Measurements from ENCODE around the gene KCNJ6. TPM values are rescaled to one million over a fixed set of nuclear protein-coding genes. Genes with fewer than 3 reads are reported as not detected.

The KCNJ6 gene
- total RNA-seq, 2 experiments from 2014 or later, result not detected

- DNase-seq (no peak), ATAC-seq (no peak)
- ChIA-PET CTCF (interaction anchor here (1.2 to 1.4 kb wide), 2 partner anchors 16 to 38 kb away, joined by 3 read pairs; no protein-coding TSS in a partner anchor), POLR2A (no interaction called here)
- Mint-ChIP-seq H3K4me1 (peaks cover 17% of the 10 kb centered on the region), H3K27ac (no peak overlapping the region), H3K4me3 (no peak overlapping the region), H3K36me3 (ENCODE audit: low read depth) (no peaks in the 10 kb centered on the region), H3K9me3 (ENCODE audit: low read depth) (no peaks in the 10 kb centered on the region), H3K27me3 (no peaks in the 10 kb centered on the region)
- intact Hi-C loops (cut with DNase I, micrococcal nuclease), result loop anchor here in 1 of 2 experiments (10.0 kb wide), 1 partner anchor 1236 kb away; the partner anchor contains the start of gene ETS2
Measured at GRCh38 chr21:37568916-37569315, 347.3 kb downstream of the KCNJ6 start.

GRCh38 chr21:37568415-37568814 lies 347.8 kb downstream of the KCNJ6 start:
- H3K4me1 Mint-ChIP-seq, result peaks cover 17% of the 10 kb centered on the region
- no peaks in the 10 kb centered on the region for H3K27me3 Mint-ChIP-seq
- H3K27ac Mint-ChIP-seq, result no peak overlapping the region
- no peak for DNase-seq
- no peak overlapping the region for H3K4me3 Mint-ChIP-seq
- no peak for ATAC-seq
- intact Hi-C loops (cut with DNase I, micrococcal nuclease), result loop anchor here in 1 of 2 experiments (10.0 kb wide), 1 partner anchor 1236 kb away; the partner anchor contains the start of gene ETS2
- no peaks in the 10 kb centered on the region for H3K9me3 Mint-ChIP-seq (ENCODE audit: low read depth)
- CTCF ChIA-PET, result interaction anchor here (1.2 to 1.4 kb wide), 2 partner anchors 17 to 37 kb away, joined by 3 read pairs; no protein-coding TSS in a partner anchor
- no peaks in the 10 kb centered on the region for H3K36me3 Mint-ChIP-seq (ENCODE audit: low read depth)
- POLR2A ChIA-PET, result no interaction called here

GRCh38 chr21:37566790-37567615 lies 349.3 kb downstream of the KCNJ6 start:
- no peaks in the 10 kb centered on the region for H3K36me3 Mint-ChIP-seq (ENCODE audit: low read depth)
- no peak for ATAC-seq
- no peaks in the 10 kb centered on the region for H3K27me3 Mint-ChIP-seq
- no peak for DNase-seq
- no peak overlapping the region for H3K4me3 Mint-ChIP-seq
- peaks cover 23% of the 10 kb centered on the region for H3K4me1 Mint-ChIP-seq
- no peak overlapping the region for H3K27ac Mint-ChIP-seq
- intact Hi-C loops (cut with DNase I, micrococcal nuclease), result loop anchor here in 1 of 2 experiments (10.0 kb wide), 1 partner anchor 1238 kb away; the partner anchor contains the start of gene ETS2
- ChIA-PET CTCF (interaction anchor here (0.6 to 0.7 kb wide), 3 partner anchors 55 to 788 kb away, joined by 3 read pairs; no protein-coding TSS in a partner anchor), POLR2A (interaction anchor here (0.6 to 0.7 kb wide), 2 partner anchors 508 to 1103 kb away, joined by 3 read pairs; no protein-coding TSS in a partner anchor)
- no peaks in the 10 kb centered on the region for H3K9me3 Mint-ChIP-seq (ENCODE audit: low read depth)

- ATAC-seq, result no peak
- intact Hi-C loops (cut with DNase I, micrococcal nuclease), result loop anchor here (2.0 to 10.0 kb wide), 5 partner anchors 17 to 1617 kb away; partner anchors contain the start of genes ETS2 (in 1 of the 2) and PSMG1 (in 1 of the 2)
- Mint-ChIP-seq H3K27ac (peak overlapping the region; percentile 100), H3K27me3 (no peaks in the 10 kb centered on the region), H3K4me1 (peaks cover 23% of the 10 kb centered on the region), H3K9me3 (ENCODE audit: low read depth) (no peaks in the 10 kb centered on the region), H3K36me3 (ENCODE audit: low read depth) (no peaks in the 10 kb centered on the region), H3K4me3 (no peak overlapping the region)
- POLR2A ChIA-PET, result interaction anchor here (0.7 kb wide), 1 partner anchor 339 kb away, joined by 4 read pairs; no protein-coding TSS in a partner anchor
- DNase-seq, result no peak
- CTCF ChIA-PET, result no interaction called here
Measured at GRCh38 chr21:37565530-37566223, 350.6 kb downstream of the KCNJ6 start.

GRCh38 chr21:37564924-37565529 lies 351.2 kb downstream of the KCNJ6 start:
- ChIA-PET CTCF (interaction anchor here (1.1 to 2.0 kb wide), 5 partner anchors 12 to 306 kb away, joined by 4 to 7 read pairs (median 5); no protein-coding TSS in a partner anchor), POLR2A (interaction anchor here (0.7 to 2.0 kb wide), 4 partner anchors 199 to 338 kb away, joined by 3 to 15 read pairs (median 9); partner anchors contain the start of genes DYRK1A and VPS26C)
- peak overlapping the region; percentile 100 for H3K27ac Mint-ChIP-seq
- intact Hi-C loops (cut with DNase I, micrococcal nuclease), result loop anchor here (1.0 to 10.0 kb wide), 15 partner anchors 18 to 1618 kb away; partner anchors contain the start of genes DYRK1A (in 1 of the 2), ETS2 (in 1 of the 2), HLCS (in 1 of the 2) and PIGP (in 1 of the 2)
- H3K36me3 Mint-ChIP-seq (ENCODE audit: low read depth), result no peaks in the 10 kb centered on the region
- no peaks in the 10 kb centered on the region for H3K9me3 Mint-ChIP-seq (ENCODE audit: low read depth)
- peak overlapping the region; percentile 88 for H3K4me3 Mint-ChIP-seq
- peaks cover 23% of the 10 kb centered on the region for H3K4me1 Mint-ChIP-seq
- no peak for ATAC-seq
- no peak for DNase-seq
- no peaks in the 10 kb centered on the region for H3K27me3 Mint-ChIP-seq

- ChIA-PET CTCF (interaction anchor here (0.5 to 2.0 kb wide), 17 partner anchors 8 to 397 kb away, joined by 3 to 7 read pairs (median 4); no protein-coding TSS in a partner anchor), POLR2A (interaction anchor here (0.7 to 2.0 kb wide), 8 partner anchors 9 to 405 kb away, joined by 3 to 15 read pairs (median 3); partner anchors contain the start of genes DYRK1A and VPS26C)
- intact Hi-C loops (cut with DNase I, micrococcal nuclease), result loop anchor here (1.0 to 10.0 kb wide), 15 partner anchors 18 to 1618 kb away; partner anchors contain the start of genes DYRK1A (in 1 of the 2), ETS2 (in 1 of the 2), HLCS (in 1 of the 2) and PIGP (in 1 of the 2)
- H3K9me3 Mint-ChIP-seq (ENCODE audit: low read depth), result no peaks in the 10 kb centered on the region
- H3K4me3 Mint-ChIP-seq, result peak overlapping the region; percentile 88
- H3K4me1 Mint-ChIP-seq, result peaks cover 23% of the 10 kb centered on the region
- H3K27ac Mint-ChIP-seq, result peak overlapping the region; percentile 100
- ATAC-seq (peak; percentile 88), DNase-seq (peak; percentile 95)
- H3K27me3 Mint-ChIP-seq, result no peaks in the 10 kb centered on the region
- H3K36me3 Mint-ChIP-seq (ENCODE audit: low read depth), result no peaks in the 10 kb centered on the region
Measured at GRCh38 chr21:37564341-37564923, 351.8 kb downstream of the KCNJ6 start.

- H3K27me3 Mint-ChIP-seq, result no peaks in the 10 kb centered on the region
- peak overlapping the region; percentile 88 for H3K4me3 Mint-ChIP-seq
- peak overlapping the region; percentile 100 for H3K27ac Mint-ChIP-seq
- H3K36me3 Mint-ChIP-seq (ENCODE audit: low read depth), result no peaks in the 10 kb centered on the region
- H3K4me1 Mint-ChIP-seq, result peaks cover 23% of the 10 kb centered on the region
- ChIA-PET CTCF (interaction anchor here (0.5 to 2.0 kb wide), 19 partner anchors 8 to 397 kb away, joined by 3 to 7 read pairs (median 4); no protein-coding TSS in a partner anchor), POLR2A (interaction anchor here (0.5 to 2.0 kb wide), 10 partner anchors 9 to 404 kb away, joined by 3 to 15 read pairs (median 3); partner anchors contain the start of genes DYRK1A and VPS26C)
- H3K9me3 Mint-ChIP-seq (ENCODE audit: low read depth), result peaks cover 4% of the 10 kb centered on the region
- intact Hi-C loops (cut with DNase I, micrococcal nuclease), result loop anchor here (1.0 to 10.0 kb wide), 17 partner anchors 19 to 1619 kb away; partner anchors contain the start of genes VPS26C (in 2 of the 2), DYRK1A (in 1 of the 2), ETS2 (in 1 of the 2) and HLCS (in 1 of the 2)
- ATAC-seq (peak; percentile 79), DNase-seq (peak; percentile 96)
Measured at GRCh38 chr21:37563641-37564340, 352.5 kb downstream of the KCNJ6 start.

GRCh38 chr21:37562920-37563640 lies 353.2 kb downstream of the KCNJ6 start:
- no peak for ATAC-seq
- intact Hi-C loops (cut with DNase I, micrococcal nuclease), result loop anchor here (1.0 to 10.0 kb wide), 6 partner anchors 296 to 1242 kb away; partner anchors contain the start of genes ETS2 (in 1 of the 2), HLCS (in 1 of the 2) and VPS26C (in 1 of the 2)
- ChIA-PET POLR2A (interaction anchor here (0.5 to 2.0 kb wide), 8 partner anchors 8 to 296 kb away, joined by 3 to 15 read pairs (median 3); partner anchors contain the start of genes DYRK1A and VPS26C), CTCF (interaction anchor here (0.6 to 2.0 kb wide), 12 partner anchors 9 to 348 kb away, joined by 3 to 7 read pairs (median 4); no protein-coding TSS in a partner anchor)
- DNase-seq, result no peak
- Mint-ChIP-seq H3K9me3 (ENCODE audit: low read depth) (peaks cover 6% of the 10 kb centered on the region), H3K36me3 (ENCODE audit: low read depth) (no peaks in the 10 kb centered on the region), H3K27ac (peak overlapping the region; percentile 89), H3K4me3 (peak overlapping the region; percentile 88), H3K4me1 (peaks cover 23% of the 10 kb centered on the region), H3K27me3 (no peaks in the 10 kb centered on the region)

Data from activated CD4-positive, alpha-beta T cell treated with anti-CD3 and anti-CD28 coated beads for 36 hours (primary cell).